Stimulated activated CD8-positive, alpha-beta memory T cell treated with anti-CD3 and anti-CD28 coated beads, Interleukin-12 subunit alpha, Interleukin-12 subunit beta, amount 100 ng/mL, for 24 hours (primary cell): ENCODE measurements around the gene P3H4.

Experiments used
- DNase-seq: peaks from one replicate; pipeline ENCODE4 v3.0.0-alpha.2; 2020; ENCODE audit errors: extremely low read depth

The P3H4 gene

GRCh38 chr17:41822216-41823140 is 10.7 kb upstream of the P3H4 start:
- DNase-seq: no peak

GRCh38 chr17:41821776-41822175 is 10.0 kb upstream of the P3H4 start:
- no peak for DNase-seq

- DNase-seq: no peak
Observed at GRCh38 chr17:41818024-41818423, 6.3 kb upstream of the P3H4 start.

- DNase-seq: no peak
Observed at GRCh38 chr17:41816637-41817320, 5.0 kb upstream of the P3H4 start.

- no peak for DNase-seq
Observed at GRCh38 chr17:41814195-41814594, 2.4 kb upstream of the P3H4 start.

GRCh38 chr17:41813699-41814124 is 2.0 kb upstream of the P3H4 start:
- DNase-seq: no peak

- DNase-seq: no peak
Observed at GRCh38 chr17:41813152-41813680, 1.5 kb upstream of the P3H4 start.

- no peak for DNase-seq
Observed at GRCh38 chr17:41812381-41813151, 817 bp upstream of the P3H4 start, which contains the start of gene FKBP10. TSS of gene FKBP10 (plus strand) at chr17:41813004. CDS start at chr17:41813035, 31 bp downstream.

- no peak for DNase-seq
Observed at GRCh38 chr17:41810659-41811548, 845 bp downstream of the P3H4 start.

- DNase-seq: no peak
Observed at GRCh38 chr17:41806685-41807445, 4.9 kb downstream of the P3H4 start.

- DNase-seq: no peak
Observed at GRCh38 chr17:41803049-41804020, 8.4 kb downstream of the P3H4 start.

GRCh38 chr17:41801374-41802271 is 10.1 kb downstream of the P3H4 start:
- DNase-seq: no peak

- DNase-seq: no peak
Observed at GRCh38 chr17:41800601-41801373, 11.0 kb downstream of the P3H4 start.

- DNase-seq: no peak
Observed at GRCh38 chr17:41799366-41799765, 12.4 kb downstream of the P3H4 start.

GRCh38 chr17:41797377-41797776 is 14.4 kb downstream of the P3H4 start:
- DNase-seq: no peak

GRCh38 chr17:41796121-41796895 is 15.4 kb downstream of the P3H4 start:
- no peak for DNase-seq
